Ascending aorta (tissue), 2 donors: Measurements from ENCODE around the gene APCDD1L. TPM values are rescaled to one million over a fixed set of nuclear protein-coding genes. Genes with fewer than 3 reads are reported as not detected.
"Not testable (repeated sequence)": the region's sequence is repeated elsewhere in the genome, so short reads cannot be mapped to it uniquely, and the experiment has no call there.

Source experiments
- DNase-seq, 2 donors: peaks; one replicate each; pipeline ENCODE4 v3.0.0-alpha.2; 2019; ENCODE audit warnings: low spot score in 2 of 2
- H3K27ac ChIP-seq, 2 donors: fragments of 200-600 bp; sonication (generic); one replicate each; pipeline ENCODE4 v1.5.1; 2016 to 2017; ENCODE audit warnings: mild to moderate bottlenecking in 1 of 2
- H3K27me3 ChIP-seq: fragments of 200-600 bp; sonication (generic); one replicate; pipeline ENCODE4 v1.5.1; 2017
- H3K36me3 ChIP-seq, 2 donors: fragments of 200-600 bp; sonication (generic); one replicate each; pipeline ENCODE4 v1.5.1; 2016
- H3K4me1 ChIP-seq, 2 donors: fragments of 200-600 bp; sonication (generic); one replicate each; pipeline ENCODE4 v1.5.1; 2016 to 2017; ENCODE audit warnings: mild to moderate bottlenecking in 1 of 2
- H3K4me3 ChIP-seq, 2 donors: fragments of 200-600 bp; sonication (generic); one replicate each; pipeline ENCODE4 v1.5.1; 2016 to 2017; ENCODE audit warnings: mild to moderate bottlenecking in 1 of 2
- H3K9me3 ChIP-seq, 2 donors: fragments of 200-600 bp; sonication (generic); one replicate each; pipeline ENCODE4 v1.5.1; 2016
- CTCF ChIP-seq, 3 experiments: fragments of 200-600 bp in 2 of 3; fragments of 450-650 bp in 1 of 3; sonication (generic) in 2 of 3; IDR thresholded peaks; one replicate each; pipeline ENCODE4 v1.5.1; 2016 to 2019; ENCODE audit warnings: antibody characterized with exemption in 3 of 3, mild to moderate bottlenecking in 1 of 3, moderate library complexity in 1 of 3
- intact Hi-C: fragments of 100-400 bp; cut with DNase I; formaldehyde crosslinking; loops from one replicate; pipeline ENCODE4 v1.15.1; 2023
- total RNA-seq: library from RNA; depleted of rRNA; stranded (reverse); fragments of >200 nt; gene quantifications from one replicate; pipeline ENCODE4 v1.1.0, GENCODE V29; 2016

Gene APCDD1L
- total RNA-seq, 1 donor from 2014 or later, result 2.1 TPM

GRCh38 chr20:58511364-58511763, 3.8 kb downstream of the APCDD1L start:
- no peak for DNase-seq
- H3K36me3 ChIP-seq, result peaks cover 0 to 3% of the 10 kb centered on the region in 2 donors
- no peak overlapping the region for H3K27ac ChIP-seq
- no peaks in the 10 kb centered on the region for H3K27me3 ChIP-seq
- H3K9me3 ChIP-seq, result no peaks in the 10 kb centered on the region
- no peak for TF ChIP-seq CTCF (IDR thresholded peaks at IDR 0.05)
- no peak overlapping the region for H3K4me3 ChIP-seq
- intact Hi-C loops, result loop anchor here (1.0 to 5.0 kb wide), 2 partner anchors 101 to 121 kb away; no protein-coding TSS in a partner anchor
- H3K4me1 ChIP-seq, result peaks cover 7 to 15% of the 10 kb centered on the region in 2 donors

- no peak for DNase-seq
- intact Hi-C loops, result loop anchor here (1.0 to 5.0 kb wide), 2 partner anchors 101 to 121 kb away; no protein-coding TSS in a partner anchor
- H3K27ac ChIP-seq, result no peak overlapping the region
- no peaks in the 10 kb centered on the region for H3K27me3 ChIP-seq
- H3K4me3 ChIP-seq, result no peak overlapping the region
- H3K9me3 ChIP-seq, result no peaks in the 10 kb centered on the region
- H3K4me1 ChIP-seq, result peaks cover 7 to 15% of the 10 kb centered on the region in 2 donors
- TF ChIP-seq CTCF (IDR thresholded peaks at IDR 0.05), result no peak
- peaks cover 0 to 3% of the 10 kb centered on the region in 2 donors for H3K36me3 ChIP-seq
Measured at GRCh38 chr20:58510921-58511320, 4.3 kb downstream of the APCDD1L start.

- no peak overlapping the region for H3K4me3 ChIP-seq
- H3K9me3 ChIP-seq, result peaks cover 0 to 16% of the 10 kb centered on the region in 2 donors
- H3K27me3 ChIP-seq, result no peaks in the 10 kb centered on the region
- no peak overlapping the region for H3K27ac ChIP-seq
- intact Hi-C loops, result no loop called here
- H3K4me1 ChIP-seq, result peaks cover 7 to 12% of the 10 kb centered on the region in 2 donors
- no peak for DNase-seq
- H3K36me3 ChIP-seq, result peaks cover 0 to 3% of the 10 kb centered on the region in 2 donors
- no peak for TF ChIP-seq CTCF (IDR thresholded peaks at IDR 0.05)
Measured at GRCh38 chr20:58508762-58509395, 6.3 kb downstream of the APCDD1L start.

- DNase-seq, intact Hi-C loops, H3K4me1 ChIP-seq, H3K27me3 ChIP-seq, H3K4me3 ChIP-seq, H3K36me3 ChIP-seq, H3K27ac ChIP-seq: not testable (repeated sequence)
- peaks cover 0 to 25% of the 10 kb centered on the region in 2 donors for H3K9me3 ChIP-seq
Measured at GRCh38 chr20:58506999-58507398, 8.2 kb downstream of the APCDD1L start.

GRCh38 chr20:58504566-58504965, 10.6 kb downstream of the APCDD1L start:
- intact Hi-C loops, result no loop called here
- H3K4me1 ChIP-seq, result no peaks in the 10 kb centered on the region
- H3K9me3 ChIP-seq, result peaks cover 0 to 30% of the 10 kb centered on the region in 2 donors
- no peak overlapping the region for H3K27ac ChIP-seq
- no peaks in the 10 kb centered on the region for H3K27me3 ChIP-seq
- TF ChIP-seq CTCF (IDR thresholded peaks at IDR 0.05), result no peak
- H3K36me3 ChIP-seq, result peaks cover 0 to 3% of the 10 kb centered on the region in 2 donors
- no peak overlapping the region for H3K4me3 ChIP-seq
- no peak for DNase-seq

- no peak overlapping the region for H3K27ac ChIP-seq
- H3K36me3 ChIP-seq, result peaks cover 0 to 3% of the 10 kb centered on the region in 2 donors
- no peaks in the 10 kb centered on the region for H3K27me3 ChIP-seq
- intact Hi-C loops, result no loop called here
- no peaks in the 10 kb centered on the region for H3K4me1 ChIP-seq
- TF ChIP-seq CTCF (IDR thresholded peaks at IDR 0.05), result no peak
- no peak overlapping the region for H3K4me3 ChIP-seq
- DNase-seq, result no peak
- peaks cover 0 to 30% of the 10 kb centered on the region in 2 donors for H3K9me3 ChIP-seq
Measured at GRCh38 chr20:58503668-58504067, 11.5 kb downstream of the APCDD1L start.
